Measurements from ENCODE around the gene OTOGL. TPM values are rescaled to one million over a fixed set of nuclear protein-coding genes. Genes with fewer than 3 reads are reported as not detected.

Gene OTOGL
- total RNA-seq, 2 experiments from 2014 or later, result not detected

GRCh38 chr12:80374615-80375014 is 275.3 kb downstream of the OTOGL start:
- no peak for DNase-seq (ENCODE audit: low spot score)
- Histone ChIP-seq H4K20me1 (ENCODE audit: insufficient read depth, low read length) (no peaks in the 10 kb centered on the region), H3K9me3 (ENCODE audit: low read length) (no peaks in the 10 kb centered on the region), H3K4me3 (ENCODE audit: low read depth, low read length, poor library complexity, severe bottlenecking) (no peak overlapping the region), H3K9me2 (ENCODE audit: insufficient read depth, low read length) (no peaks in the 10 kb centered on the region), H3K4me1 (ENCODE audit: insufficient read depth, low read length, poor library complexity, severe bottlenecking) (no peaks in the 10 kb centered on the region), H3K4me2 (ENCODE audit: low read length) (no peak overlapping the region), H3K79me2 (ENCODE audit: insufficient read depth, low read depth, low read length) (no peaks in the 10 kb centered on the region), H2AFZ (ENCODE audit: low read length) (no peak overlapping the region), H3K27ac (ENCODE audit: low read depth, low read length, poor library complexity, severe bottlenecking) (no peak overlapping the region), H3K36me3 (ENCODE audit: insufficient read depth, low read length) (no peaks in the 10 kb centered on the region)
- no peak for TF ChIP-seq CTCF (conservative IDR thresholded peaks at IDR 0.05; ENCODE audit: low read length)
- TF ChIP-seq EZH2phosphoT487 (IDR thresholded peaks at IDR 0.05; ENCODE audit: borderline replicate concordance, low read depth, low read length), result no peak
- ChIA-PET CTCF (ENCODE audit: unreplicated experiment) (no interaction called here), POLR2A (no interaction called here)
- BruUV-seq (replicated peaks), result no TSS peak
- intact Hi-C loops (cut with micrococcal nuclease; ENCODE audit: unreplicated experiment), result no loop called here

GRCh38 chr12:80377140-80377794 is 277.9 kb downstream of the OTOGL start:
- H3K9me2 ChIP-seq (ENCODE audit: insufficient read depth, low read length), result no peaks in the 10 kb centered on the region
- POLR2A ChIA-PET, result no interaction called here
- TF ChIP-seq CTCF (conservative IDR thresholded peaks at IDR 0.05; ENCODE audit: low read length) (no peak), EZH2phosphoT487 (IDR thresholded peaks at IDR 0.05; ENCODE audit: borderline replicate concordance, low read depth, low read length) (no peak)
- no peak overlapping the region for H3K27ac ChIP-seq (ENCODE audit: low read depth, low read length, poor library complexity, severe bottlenecking)
- H3K4me3 ChIP-seq (ENCODE audit: low read depth, low read length, poor library complexity, severe bottlenecking), result no peak overlapping the region
- no peak overlapping the region for H2AFZ ChIP-seq (ENCODE audit: low read length)
- H3K9me3 ChIP-seq (ENCODE audit: low read length), result no peaks in the 10 kb centered on the region
- no peaks in the 10 kb centered on the region for H3K36me3 ChIP-seq (ENCODE audit: insufficient read depth, low read length)
- intact Hi-C loops (cut with micrococcal nuclease; ENCODE audit: unreplicated experiment), result no loop called here
- CTCF ChIA-PET (ENCODE audit: unreplicated experiment), result no interaction called here
- H4K20me1 ChIP-seq (ENCODE audit: insufficient read depth, low read length), result no peaks in the 10 kb centered on the region
- BruUV-seq (replicated peaks), result no TSS peak
- no peak for DNase-seq (ENCODE audit: low spot score)
- no peaks in the 10 kb centered on the region for H3K4me1 ChIP-seq (ENCODE audit: insufficient read depth, low read length, poor library complexity, severe bottlenecking)
- no peak overlapping the region for H3K4me2 ChIP-seq (ENCODE audit: low read length)
- H3K79me2 ChIP-seq (ENCODE audit: insufficient read depth, low read depth, low read length), result no peaks in the 10 kb centered on the region

GRCh38 chr12:80381121-80381520 is 281.8 kb downstream of the OTOGL start:
- Histone ChIP-seq H3K4me1 (ENCODE audit: insufficient read depth, low read length, poor library complexity, severe bottlenecking) (no peaks in the 10 kb centered on the region), H3K4me2 (ENCODE audit: low read length) (no peak overlapping the region), H3K79me2 (ENCODE audit: insufficient read depth, low read depth, low read length) (no peaks in the 10 kb centered on the region), H3K9me2 (ENCODE audit: insufficient read depth, low read length) (no peaks in the 10 kb centered on the region), H3K4me3 (ENCODE audit: low read depth, low read length, poor library complexity, severe bottlenecking) (no peak overlapping the region), H2AFZ (ENCODE audit: low read length) (no peak overlapping the region), H4K20me1 (ENCODE audit: insufficient read depth, low read length) (no peaks in the 10 kb centered on the region), H3K36me3 (ENCODE audit: insufficient read depth, low read length) (no peaks in the 10 kb centered on the region), H3K27ac (ENCODE audit: low read depth, low read length, poor library complexity, severe bottlenecking) (no peak overlapping the region), H3K9me3 (ENCODE audit: low read length) (no peaks in the 10 kb centered on the region)
- intact Hi-C loops (cut with micrococcal nuclease; ENCODE audit: unreplicated experiment), result no loop called here
- TF ChIP-seq CTCF (conservative IDR thresholded peaks at IDR 0.05; ENCODE audit: low read length), result no peak
- TF ChIP-seq EZH2phosphoT487 (IDR thresholded peaks at IDR 0.05; ENCODE audit: borderline replicate concordance, low read depth, low read length), result no peak
- no peak for DNase-seq (ENCODE audit: low spot score)
- ChIA-PET CTCF (ENCODE audit: unreplicated experiment) (no interaction called here), POLR2A (no interaction called here)
- BruUV-seq (replicated peaks), result no TSS peak
